Prostate gland (tissue), 2 donors: ENCODE results near the gene CYB5A.

Source experiments
- CTCF ChIP-seq, 4 experiments: fragments of 200-600 bp in 2 of 4; fragments of 450-650 bp in 2 of 4; sonication (generic) in 2 of 4; IDR thresholded peaks; 1 replicate in 3 of 4; 2 replicates in 1 of 4; pipeline ENCODE4 v1.5.1; 2016 to 2019; ENCODE audit warnings: antibody characterized with exemption in 4 of 4, mild to moderate bottlenecking in 2 of 4, moderate library complexity in 2 of 4
- POLR2A ChIP-seq: fragments of 450-650 bp; IDR thresholded peaks from one replicate; pipeline ENCODE4 v1.6.1; 2016; ENCODE audit warnings: antibody characterized with exemption, mild to moderate bottlenecking
- POLR2AphosphoS5 ChIP-seq: sonication (generic); formaldehyde crosslinking; IDR thresholded peaks from one replicate; pipeline ENCODE4 v1.6.1; 2017; ENCODE audit warnings: antibody characterized with exemption

- TF ChIP-seq CTCF (IDR thresholded peaks at IDR 0.05) (no peak), POLR2A (no peak), POLR2AphosphoS5 (no peak)
Measured at GRCh38 chr18:74226666-74227065, 65.1 kb downstream of the CYB5A start.
